AG04450 (cell line): ENCODE results near the gene CCDC172. TPM values are rescaled to one million over a fixed set of nuclear protein-coding genes. Genes with fewer than 3 reads are reported as not detected.
"Not testable (repeated sequence)": the region's sequence is repeated elsewhere in the genome, so short reads cannot be mapped to it uniquely, and the experiment has no call there.

Source experiments
- CTCF ChIA-PET: fragments of 300-600, 350-600 bp; formaldehyde crosslinking; extraction: SDS; loops from one replicate; lab custom pipeline; 2022; ENCODE audit warnings: antibody characterized with exemption, inconsistent platforms; lab: Charles Lee
- POLR2A ChIA-PET: fragments of 350-600 bp; formaldehyde crosslinking; extraction: SDS; loops from one replicate; lab custom pipeline; 2021; ENCODE audit warnings: antibody characterized with exemption, inconsistent platforms; lab: Yijun Ruan, JAX
- DNase-seq: peaks from one replicate; pipeline ENCODE4 v3.0.0-alpha.2; 2011; ENCODE audit warnings: low read depth, low spot score
- H3K27ac ChIP-seq: one replicate; pipeline ENCODE4 v1.5.1; 2012; ENCODE audit warnings: low read depth, low read length, control low read depth
- H3K27me3 ChIP-seq: one replicate; pipeline ENCODE4 v1.6.0; 2012; ENCODE audit warnings: low read length; ENCODE audit not compliant: control insufficient read depth, insufficient read depth
- H3K4me3 ChIP-seq: 2 replicates; pipeline ENCODE4 v1.5.1; 2011; ENCODE audit warnings: mild to moderate bottlenecking, low read depth, low read length, control low read depth
- H3K9me3 ChIP-seq: 2 replicates; pipeline ENCODE4 v1.5.1; 2012; ENCODE audit warnings: low read length; ENCODE audit not compliant: control insufficient read depth, insufficient read depth
- polyA plus RNA-seq: library from polyadenylated mRNA; depleted of rRNA; stranded (reverse); fragments of >200 nt; gene quantifications from 2 replicates; pipeline ENCODE4 v1.2.3, GENCODE V29; 2011
- TF ChIP-seq, protein P1 (sequence below): IDR thresholded peaks from 2 replicates; pipeline ENCODE4 v1.5.1; 2011; ENCODE audit warnings: low read depth, low read length, control low read depth, inconsistent platforms

Gene CCDC172
- polyA plus RNA-seq, 1 experiment, result not detected

DNA sequence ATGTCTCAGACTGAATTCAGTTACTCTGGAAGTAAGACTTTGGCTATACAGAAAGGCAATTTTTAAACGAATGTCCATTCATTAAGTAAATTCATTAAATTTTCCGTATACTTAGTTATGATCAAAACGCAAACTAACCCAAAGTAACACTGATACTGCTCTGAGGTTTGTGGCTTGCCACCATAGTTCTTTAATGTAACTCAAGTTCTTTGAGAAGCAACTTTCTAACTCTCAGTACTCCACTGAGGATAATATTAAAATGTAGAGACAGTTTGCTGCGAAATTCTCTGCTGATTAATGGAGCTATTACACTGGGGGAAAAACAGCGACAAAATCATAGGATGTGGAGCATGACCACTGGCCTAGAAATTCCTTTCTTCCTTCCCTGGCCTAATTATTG is 58.0 kb downstream of the CCDC172 start:
- Histone ChIP-seq H3K27ac (no peak overlapping the region), H3K4me3 (no peak overlapping the region), H3K27me3 (no peaks in the 10 kb centered on the region), H3K9me3 (no peaks in the 10 kb centered on the region)
- TF ChIP-seq, protein P1, sequence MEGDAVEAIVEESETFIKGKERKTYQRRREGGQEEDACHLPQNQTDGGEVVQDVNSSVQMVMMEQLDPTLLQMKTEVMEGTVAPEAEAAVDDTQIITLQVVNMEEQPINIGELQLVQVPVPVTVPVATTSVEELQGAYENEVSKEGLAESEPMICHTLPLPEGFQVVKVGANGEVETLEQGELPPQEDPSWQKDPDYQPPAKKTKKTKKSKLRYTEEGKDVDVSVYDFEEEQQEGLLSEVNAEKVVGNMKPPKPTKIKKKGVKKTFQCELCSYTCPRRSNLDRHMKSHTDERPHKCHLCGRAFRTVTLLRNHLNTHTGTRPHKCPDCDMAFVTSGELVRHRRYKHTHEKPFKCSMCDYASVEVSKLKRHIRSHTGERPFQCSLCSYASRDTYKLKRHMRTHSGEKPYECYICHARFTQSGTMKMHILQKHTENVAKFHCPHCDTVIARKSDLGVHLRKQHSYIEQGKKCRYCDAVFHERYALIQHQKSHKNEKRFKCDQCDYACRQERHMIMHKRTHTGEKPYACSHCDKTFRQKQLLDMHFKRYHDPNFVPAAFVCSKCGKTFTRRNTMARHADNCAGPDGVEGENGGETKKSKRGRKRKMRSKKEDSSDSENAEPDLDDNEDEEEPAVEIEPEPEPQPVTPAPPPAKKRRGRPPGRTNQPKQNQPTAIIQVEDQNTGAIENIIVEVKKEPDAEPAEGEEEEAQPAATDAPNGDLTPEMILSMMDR, result no peak
- CTCF ChIA-PET, result interaction anchor here (5.4 kb wide), 1 partner anchor 676 kb away, joined by 63 read pairs; no protein-coding TSS in a partner anchor
- DNase-seq, result no peak
- POLR2A ChIA-PET, result no interaction called here

DNA sequence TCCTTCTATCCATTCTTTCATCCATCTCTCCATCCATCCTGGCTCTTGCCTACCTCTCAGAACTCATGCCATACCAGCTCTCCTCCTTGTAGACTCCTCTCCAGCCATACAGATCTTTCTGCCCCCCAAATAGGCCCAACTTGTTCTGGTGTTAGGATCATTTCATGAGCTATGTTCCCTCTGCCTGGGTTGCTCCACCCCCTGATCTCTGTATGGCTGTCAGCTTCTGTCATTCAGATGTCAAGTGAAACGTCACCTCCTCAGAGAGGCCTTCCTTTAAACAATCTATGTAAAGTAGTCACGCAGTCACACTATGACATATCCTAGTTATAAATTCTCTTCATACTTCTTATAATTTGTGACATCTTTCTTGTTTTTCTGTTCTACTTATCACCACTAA is 61.1 kb downstream of the CCDC172 start:
- Histone ChIP-seq H3K27ac (no peak overlapping the region), H3K27me3 (no peaks in the 10 kb centered on the region), H3K4me3 (no peak overlapping the region), H3K9me3 (no peaks in the 10 kb centered on the region)
- ChIA-PET POLR2A (no interaction called here), CTCF (interaction anchor here (0.6 to 5.4 kb wide), 11 partner anchors 10 to 1208 kb away, joined by 3 to 63 read pairs (median 5); no protein-coding TSS in a partner anchor)
- no peak for DNase-seq
- TF ChIP-seq, protein P1, result no peak

DNA sequence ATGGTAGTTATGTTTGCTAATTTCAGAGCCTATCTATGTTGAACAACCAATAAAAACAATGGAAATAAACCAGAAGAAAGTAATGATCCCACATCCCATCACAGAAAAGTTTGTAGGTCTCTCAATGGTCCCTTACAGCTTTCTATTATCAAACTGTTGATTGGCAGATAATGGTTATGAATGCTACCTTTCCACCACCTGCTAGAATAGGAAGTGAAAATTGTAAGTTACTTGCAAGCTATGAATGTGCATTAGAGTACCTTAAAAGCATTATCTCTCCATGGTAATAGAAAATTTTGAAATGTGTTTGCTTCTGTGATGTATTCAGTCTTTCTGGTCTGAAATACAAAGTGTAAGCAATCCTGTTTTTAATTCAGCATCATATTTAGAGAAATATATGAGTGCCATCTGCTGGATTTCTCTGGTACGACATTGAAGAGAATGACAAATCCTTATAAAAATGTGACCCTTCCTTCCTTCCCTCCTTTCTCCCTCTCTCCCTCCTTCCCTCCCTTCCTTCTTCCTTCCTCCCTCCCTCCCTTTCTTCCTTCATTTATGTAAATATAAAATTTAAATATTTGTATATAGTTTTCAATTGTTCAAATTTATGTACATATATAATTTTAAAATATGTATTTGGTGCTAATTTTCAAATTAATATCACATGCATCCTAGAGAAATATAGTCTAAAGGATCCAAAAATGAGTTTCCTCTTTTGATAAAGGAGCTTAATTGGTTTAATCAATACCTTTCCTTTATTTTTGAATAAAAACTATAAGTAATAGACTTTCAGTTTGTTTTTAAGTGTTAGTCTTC is 62.0 kb downstream of the CCDC172 start:
- no peak overlapping the region for H3K4me3 ChIP-seq
- no peaks in the 10 kb centered on the region for H3K9me3 ChIP-seq
- TF ChIP-seq, protein P1, result peak; percentile 58
- DNase-seq, result no peak
- H3K27ac ChIP-seq, result no peak overlapping the region
- CTCF ChIA-PET, result interaction anchor here (0.6 to 5.4 kb wide), 22 partner anchors 9 to 1248 kb away, joined by 3 to 63 read pairs (median 4); no protein-coding TSS in a partner anchor
- POLR2A ChIA-PET, result no interaction called here
- no peaks in the 10 kb centered on the region for H3K27me3 ChIP-seq

DNA sequence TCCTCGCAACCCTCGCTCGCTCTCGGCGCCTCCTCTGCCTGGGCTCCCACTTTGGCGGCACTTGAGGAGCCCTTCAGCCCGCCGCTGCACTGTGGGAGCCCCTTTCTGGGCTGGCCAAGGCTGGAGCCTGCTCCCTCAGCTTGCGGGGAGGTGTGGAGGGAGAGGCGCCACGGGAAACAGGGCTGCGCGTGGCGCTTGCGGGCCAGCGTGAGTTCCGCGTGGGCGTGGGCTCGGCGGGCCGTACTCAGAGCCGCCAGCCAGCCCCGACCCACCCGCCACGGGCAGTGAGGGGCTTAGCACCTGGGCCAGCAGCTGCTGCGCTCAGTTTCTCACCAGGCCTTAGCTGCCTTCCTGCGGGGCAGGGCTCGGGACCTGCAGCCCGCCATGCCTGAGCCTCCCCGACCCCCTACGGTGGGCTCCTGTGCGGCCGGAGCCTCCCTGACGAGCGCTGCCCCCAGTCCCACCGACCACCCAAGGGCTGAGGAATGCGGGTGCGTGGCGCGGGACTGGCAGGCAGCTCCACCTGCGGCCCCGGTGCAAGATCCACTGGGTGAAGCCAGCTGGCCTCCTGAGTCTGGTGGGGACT is 69.1 kb downstream of the CCDC172 start:
- H3K27me3 ChIP-seq, POLR2A ChIA-PET, H3K4me3 ChIP-seq, CTCF ChIA-PET, H3K27ac ChIP-seq, H3K9me3 ChIP-seq, DNase-seq: not testable (repeated sequence)

DNA sequence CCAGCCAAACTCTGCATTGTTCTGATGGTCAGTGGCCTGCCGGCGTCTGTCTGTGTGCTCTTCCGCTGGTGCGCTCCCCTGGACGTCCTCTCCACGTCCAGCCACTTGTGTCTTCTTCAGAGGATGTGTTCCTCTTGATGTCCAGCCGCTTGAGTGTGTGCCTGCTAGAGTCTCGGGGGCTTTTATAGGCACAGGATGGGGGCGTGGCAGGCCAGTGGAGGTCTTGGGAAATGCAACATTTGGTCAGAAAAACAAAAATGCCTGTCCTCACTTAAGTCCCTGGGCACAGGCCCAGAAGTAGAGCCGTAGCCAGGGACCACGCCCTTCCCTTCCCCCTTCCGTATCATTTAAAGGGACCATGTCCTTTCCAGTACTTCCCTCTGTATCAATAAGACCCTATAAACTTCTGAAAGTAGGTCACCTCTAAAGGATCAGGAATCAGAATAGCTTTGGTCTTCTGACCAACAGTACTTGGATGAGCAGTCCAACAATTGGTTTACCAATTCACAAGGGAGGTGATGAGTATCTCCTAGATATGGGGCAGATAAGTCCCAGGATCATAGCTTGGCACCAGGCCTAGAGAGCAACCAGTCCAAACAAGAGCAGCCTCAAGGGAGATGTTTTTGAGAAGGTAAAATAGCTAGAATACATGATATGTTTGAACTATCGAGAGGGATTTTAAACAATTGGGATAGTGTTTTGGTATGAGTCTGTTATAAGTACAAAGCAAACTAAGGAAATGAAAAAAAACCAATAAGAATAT is 71.2 kb downstream of the CCDC172 start:
- CTCF ChIA-PET, result interaction anchor here (2.4 kb wide), 1 partner anchor 10 kb away, joined by 9 read pairs; no protein-coding TSS in a partner anchor
- TF ChIP-seq, protein P1, result no peak
- no peaks in the 10 kb centered on the region for H3K27me3 ChIP-seq
- POLR2A ChIA-PET, result no interaction called here
- no peak for DNase-seq
- H3K27ac ChIP-seq, result no peak overlapping the region
- no peak overlapping the region for H3K4me3 ChIP-seq
- H3K9me3 ChIP-seq, result peaks cover 5% of the 10 kb centered on the region; the same call in 1 of the 2 replicates
